HG03196 (cell line): ENCODE results near the gene MAGI2.
"Not testable (repeated sequence)": the region's sequence is repeated elsewhere in the genome, so short reads cannot be mapped to it uniquely, and the experiment has no call there.

Source experiments
- ATAC-seq: cut with Tn5 transposase; IDR thresholded peaks from one replicate; pipeline ENCODE4 v1.9.1; 2021; ENCODE audit not compliant: unreplicated experiment

The MAGI2 gene

GRCh38 chr7:78587443-78588044 is 865.9 kb downstream of the MAGI2 start:
- ATAC-seq, result no peak

GRCh38 chr7:78585980-78586379 is 867.5 kb downstream of the MAGI2 start:
- no peak for ATAC-seq

- no peak for ATAC-seq
Observed at GRCh38 chr7:78578686-78579085, 874.8 kb downstream of the MAGI2 start.

- ATAC-seq, result not testable (repeated sequence)
Observed at GRCh38 chr7:78577174-78577952, 876.1 kb downstream of the MAGI2 start.

GRCh38 chr7:78576236-78576635 is 877.2 kb downstream of the MAGI2 start:
- no peak for ATAC-seq

GRCh38 chr7:78571292-78571691 is 882.2 kb downstream of the MAGI2 start:
- ATAC-seq, result no peak

GRCh38 chr7:78568690-78569089 is 884.8 kb downstream of the MAGI2 start:
- no peak for ATAC-seq

- no peak for ATAC-seq
Observed at GRCh38 chr7:78567836-78568235, 885.6 kb downstream of the MAGI2 start.

GRCh38 chr7:78565784-78566183 is 887.7 kb downstream of the MAGI2 start:
- no peak for ATAC-seq

GRCh38 chr7:78563191-78563590 is 890.3 kb downstream of the MAGI2 start:
- ATAC-seq, result no peak

- no peak for ATAC-seq
Observed at GRCh38 chr7:78562191-78562590, 891.3 kb downstream of the MAGI2 start.

GRCh38 chr7:78558566-78558965 is 894.9 kb downstream of the MAGI2 start:
- ATAC-seq, result no peak

- ATAC-seq, result no peak
Observed at GRCh38 chr7:78543976-78544375, 909.5 kb downstream of the MAGI2 start.

GRCh38 chr7:78542981-78543380 is 910.5 kb downstream of the MAGI2 start:
- no peak for ATAC-seq

- ATAC-seq, result no peak
Observed at GRCh38 chr7:78542541-78542940, 910.9 kb downstream of the MAGI2 start.

- ATAC-seq, result no peak
Observed at GRCh38 chr7:78539825-78540224, 913.6 kb downstream of the MAGI2 start.

- ATAC-seq, result no peak
Observed at GRCh38 chr7:78535655-78536054, 917.8 kb downstream of the MAGI2 start.

- no peak for ATAC-seq
Observed at GRCh38 chr7:78530351-78530750, 923.1 kb downstream of the MAGI2 start.

GRCh38 chr7:78529392-78529791 is 924.1 kb downstream of the MAGI2 start:
- ATAC-seq, result no peak

GRCh38 chr7:78528964-78529363 is 924.5 kb downstream of the MAGI2 start:
- ATAC-seq, result no peak

GRCh38 chr7:78523930-78524329 is 929.5 kb downstream of the MAGI2 start:
- ATAC-seq, result no peak

GRCh38 chr7:78521961-78522360 is 931.5 kb downstream of the MAGI2 start:
- no peak for ATAC-seq

- ATAC-seq, result no peak
Observed at GRCh38 chr7:78516450-78516849, 937.0 kb downstream of the MAGI2 start.
